Smooth muscle cell (in vitro differentiated cells): ENCODE results near the gene SH2D5. TPM values are rescaled to one million over a fixed set of nuclear protein-coding genes. Genes with fewer than 3 reads are reported as not detected.
"Not testable (repeated sequence)": the region's sequence is repeated elsewhere in the genome, so short reads cannot be mapped to it uniquely, and the experiment has no call there.

Source experiments
- DNase-seq: peaks from one replicate; lab custom pipeline; 2025; ENCODE audit not compliant: unreplicated experiment; lab: John Stamatoyannopoulos, UW
- H2AFZ ChIP-seq: fragments of 200-600 bp; sonication (generic); 2 replicates; pipeline ENCODE4 v1.6.0; 2016; ENCODE audit warnings: antibody characterized with exemption, low read depth, mild to moderate bottlenecking
- H3F3A ChIP-seq: fragments of 200-600 bp; sonication (generic); 2 replicates; pipeline ENCODE4 v1.6.0; 2017; ENCODE audit warnings: antibody characterized with exemption, low read depth
- H3K27ac ChIP-seq: fragments of 200-600 bp; sonication (generic); 2 replicates; pipeline ENCODE4 v1.5.1; 2016; ENCODE audit warnings: low read depth, mild to moderate bottlenecking
- H3K27me3 ChIP-seq: fragments of 200-600 bp; sonication (generic); 2 replicates; pipeline ENCODE4 v1.6.1; 2016; ENCODE audit warnings: low read depth, mild to moderate bottlenecking
- H3K36me3 ChIP-seq: fragments of 200-600 bp; sonication (generic); 2 replicates; pipeline ENCODE4 v1.5.1; 2016; ENCODE audit warnings: low read depth
- H3K4me1 ChIP-seq: fragments of 200-600 bp; sonication (generic); 2 replicates; pipeline ENCODE4 v1.5.1; 2016; ENCODE audit warnings: low read depth
- H3K4me2 ChIP-seq: fragments of 200-600 bp; sonication (generic); 2 replicates; pipeline ENCODE4 v1.6.0; 2016; ENCODE audit warnings: mild to moderate bottlenecking
- H3K4me3 ChIP-seq: fragments of 200-600 bp; sonication (generic); 2 replicates; pipeline ENCODE4 v1.5.1; 2016; ENCODE audit warnings: mild to moderate bottlenecking
- H3K79me2 ChIP-seq: fragments of 200-600 bp; sonication (generic); 2 replicates; pipeline ENCODE4 v1.6.0; 2016; ENCODE audit warnings: low read depth, mild to moderate bottlenecking
- H3K9ac ChIP-seq: fragments of 200-600 bp; sonication (generic); 2 replicates; pipeline ENCODE4 v1.6.0; 2016; ENCODE audit warnings: low read depth
- H3K9me3 ChIP-seq: fragments of 200-600 bp; sonication (generic); replicated peaks from 2 replicates; pipeline ENCODE4 v1.5.1; 2016; ENCODE audit warnings: low read depth
- H4K20me1 ChIP-seq: fragments of 200-600 bp; sonication (generic); 2 replicates; pipeline ENCODE4 v1.6.0; 2016; ENCODE audit warnings: low read depth
- WGBS: methylation state at CpG from one replicate; pipeline ENCODE4 v1.1.7; 2016; ENCODE audit warnings: low lambda C conversion rate; 5-methylcytosine and 5-hydroxymethylcytosine counted together
- polyA plus RNA-seq: library from polyadenylated mRNA; unstranded; fragments of >200 nt; fragmentation: Nextera tagmentation; extraction: Ambion mirVana; gene quantifications from 2 replicates; pipeline ENCODE4 v1.2.1, GENCODE V29; 2016
- total RNA-seq: library from RNA; depleted of rRNA; stranded (reverse); fragments of >200 nt; gene quantifications from 2 replicates; pipeline ENCODE4 v1.2.3, GENCODE V29; 2014
- TF ChIP-seq, protein P1 (sequence below): fragments of 200-600 bp; sonication (generic); IDR thresholded peaks from 2 replicates; pipeline ENCODE4 v1.5.1; 2017; ENCODE audit warnings: borderline replicate concordance, mild to moderate bottlenecking, antibody characterized with exemption; ENCODE audit not compliant: insufficient read depth, poor library complexity, severe bottlenecking

Gene SH2D5
- total and polyA plus RNA-seq, 2 experiments from 2014 or later = 0.18 TPM; not detected in 1

DNA sequence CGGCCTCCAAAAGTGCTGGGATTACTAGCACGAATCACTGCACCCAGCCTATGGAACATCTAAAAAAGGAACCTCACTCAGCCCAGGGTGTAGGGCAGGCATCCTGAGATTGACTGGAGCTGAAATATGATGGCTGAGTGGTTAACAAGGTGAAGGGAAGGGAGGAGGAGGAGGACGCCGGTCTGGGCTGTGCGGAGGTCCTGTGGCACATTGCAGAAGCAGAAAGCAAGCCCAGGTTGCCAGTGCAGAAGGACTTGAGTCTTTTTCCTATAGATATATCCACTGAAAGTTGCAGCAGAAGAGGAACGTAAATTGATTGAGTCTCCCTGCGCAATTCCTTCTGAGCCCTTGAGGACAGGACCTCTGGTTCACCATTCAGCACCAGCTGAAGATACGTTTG lies 13.2 kb downstream of the SH2D5 start:
- no peak overlapping the region for H3K27ac ChIP-seq
- no peaks in the 10 kb centered on the region for H3K4me1 ChIP-seq
- H3F3A ChIP-seq = no peaks in the 10 kb centered on the region
- H3K79me2 ChIP-seq = no peaks in the 10 kb centered on the region
- H3K9me3 ChIP-seq = no peaks in the 10 kb centered on the region
- H3K4me3 ChIP-seq = no peak overlapping the region
- H3K9ac ChIP-seq = no peak overlapping the region
- WGBS = 95% methylated on average over 8 of the region's 8 CpGs
- no peaks in the 10 kb centered on the region for H3K27me3 ChIP-seq
- H3K4me2 ChIP-seq = no peak overlapping the region
- H4K20me1 ChIP-seq = no peaks in the 10 kb centered on the region
- TF ChIP-seq, protein P1, sequence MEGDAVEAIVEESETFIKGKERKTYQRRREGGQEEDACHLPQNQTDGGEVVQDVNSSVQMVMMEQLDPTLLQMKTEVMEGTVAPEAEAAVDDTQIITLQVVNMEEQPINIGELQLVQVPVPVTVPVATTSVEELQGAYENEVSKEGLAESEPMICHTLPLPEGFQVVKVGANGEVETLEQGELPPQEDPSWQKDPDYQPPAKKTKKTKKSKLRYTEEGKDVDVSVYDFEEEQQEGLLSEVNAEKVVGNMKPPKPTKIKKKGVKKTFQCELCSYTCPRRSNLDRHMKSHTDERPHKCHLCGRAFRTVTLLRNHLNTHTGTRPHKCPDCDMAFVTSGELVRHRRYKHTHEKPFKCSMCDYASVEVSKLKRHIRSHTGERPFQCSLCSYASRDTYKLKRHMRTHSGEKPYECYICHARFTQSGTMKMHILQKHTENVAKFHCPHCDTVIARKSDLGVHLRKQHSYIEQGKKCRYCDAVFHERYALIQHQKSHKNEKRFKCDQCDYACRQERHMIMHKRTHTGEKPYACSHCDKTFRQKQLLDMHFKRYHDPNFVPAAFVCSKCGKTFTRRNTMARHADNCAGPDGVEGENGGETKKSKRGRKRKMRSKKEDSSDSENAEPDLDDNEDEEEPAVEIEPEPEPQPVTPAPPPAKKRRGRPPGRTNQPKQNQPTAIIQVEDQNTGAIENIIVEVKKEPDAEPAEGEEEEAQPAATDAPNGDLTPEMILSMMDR = no peak
- no peak for DNase-seq
- H2AFZ ChIP-seq = no peak overlapping the region
- no peaks in the 10 kb centered on the region for H3K36me3 ChIP-seq

DNA sequence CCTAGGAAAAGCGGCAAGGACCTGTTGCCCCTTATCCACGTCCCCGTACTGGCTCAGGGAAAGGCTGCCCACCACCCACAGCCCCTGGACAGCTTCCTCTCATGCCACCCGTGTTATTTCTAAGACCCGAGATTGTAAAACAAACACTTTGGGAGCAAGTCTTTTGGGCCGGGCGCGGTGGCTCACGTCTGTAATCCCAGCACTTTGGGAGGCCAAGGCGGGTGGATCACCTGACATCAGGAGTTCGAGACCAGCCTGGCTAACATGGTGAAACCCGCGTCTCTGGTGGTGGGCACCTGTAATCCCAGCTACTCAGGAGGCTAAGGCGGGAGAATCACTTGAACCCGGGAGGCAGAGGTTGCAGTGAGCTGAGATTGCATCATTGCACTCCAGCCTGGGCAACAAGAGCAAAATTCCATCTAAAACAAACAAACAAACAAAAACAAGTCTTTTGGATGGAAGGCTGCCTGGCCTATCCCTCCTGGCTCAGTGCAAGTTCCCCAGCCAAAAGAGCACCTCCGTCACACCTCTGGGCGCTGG lies 14.1 kb downstream of the SH2D5 start:
- not testable (repeated sequence) for H3K79me2 ChIP-seq, H3K36me3 ChIP-seq, H4K20me1 ChIP-seq, H3F3A ChIP-seq, H3K27ac ChIP-seq, H3K4me1 ChIP-seq, H3K9me3 ChIP-seq, H3K9ac ChIP-seq, H3K27me3 ChIP-seq, DNase-seq
- 72% methylated on average over 17 of the region's 17 CpGs for WGBS
- H2AFZ ChIP-seq = peak overlapping the region; percentile 17
- H3K4me2 ChIP-seq = peak overlapping the region; percentile 80
- H3K4me3 ChIP-seq = peak overlapping the region; percentile 50

DNA sequence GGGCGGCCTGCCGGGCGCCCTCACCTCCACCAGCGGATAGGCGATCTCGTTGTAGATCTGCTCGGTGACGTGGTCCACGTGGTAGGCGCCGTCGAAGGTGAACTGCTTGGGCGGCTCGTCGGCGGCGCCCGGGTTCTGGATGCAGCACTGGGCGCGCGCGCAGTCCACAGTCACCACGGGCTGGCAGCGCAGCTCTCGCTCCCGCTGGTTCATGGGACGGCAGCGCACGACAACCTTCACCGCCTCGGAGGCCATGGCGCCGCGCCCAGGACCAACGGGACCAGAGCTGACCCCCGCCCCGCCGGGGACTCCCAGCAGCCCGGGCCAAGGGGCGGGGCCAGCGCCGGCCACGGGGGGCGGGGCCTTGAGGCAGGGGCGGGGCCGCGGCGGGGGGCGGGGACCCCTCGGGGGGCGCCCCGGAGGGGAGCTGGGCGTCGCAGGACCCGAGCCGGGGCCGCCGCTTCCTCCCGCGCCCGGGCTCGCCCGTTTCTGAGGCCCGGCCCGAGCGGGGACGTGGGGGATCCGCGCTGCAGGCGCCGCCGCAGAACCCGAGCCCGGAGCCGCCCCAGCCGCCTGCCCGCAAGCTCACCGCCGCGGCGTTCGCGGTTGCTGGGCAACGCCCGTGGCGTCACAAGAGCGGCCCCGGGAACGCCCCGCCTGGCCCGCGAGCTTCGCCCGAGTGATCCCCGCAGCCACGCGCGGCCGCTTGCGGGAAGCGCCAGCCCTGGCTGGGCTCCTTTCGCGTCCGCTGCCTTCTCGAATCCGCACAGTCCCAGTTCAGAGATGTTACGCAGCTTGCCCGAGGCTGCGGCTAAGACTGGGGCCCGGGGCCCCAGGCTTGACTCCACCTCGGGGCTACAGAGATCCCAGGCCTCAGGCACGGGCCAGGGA lies 14.8 kb downstream of the SH2D5 start, which contains the start of gene KIF17:
KIF17 (minus strand) TSS at position 556 of the 891 bp plus-strand sequence; CDS start at position 255, 301 bp downstream.
- no peaks in the 10 kb centered on the region for H3K36me3 ChIP-seq
- H3F3A ChIP-seq = no peaks in the 10 kb centered on the region
- peak within 1 kb of the TSS; percentile 80 for H3K4me2 ChIP-seq
- WGBS = 6% methylated on average over 68 of the region's 112 CpGs
- H3K4me3 ChIP-seq = peak within 1 kb of the TSS; percentile 50
- no peaks in the 10 kb centered on the region for H3K9me3 ChIP-seq
- H4K20me1 ChIP-seq = no peaks in the 10 kb centered on the region
- TF ChIP-seq, protein P1 = no peak
- no peaks in the 10 kb centered on the region for H3K79me2 ChIP-seq
- no peaks in the 10 kb centered on the region for H3K27me3 ChIP-seq
- H2AFZ ChIP-seq = peak within 1 kb of the TSS; percentile 58
- no peaks in the 10 kb centered on the region for H3K4me1 ChIP-seq
- no peak within 1 kb of the TSS for H3K9ac ChIP-seq
- H3K27ac ChIP-seq = no peak within 1 kb of the TSS
- DNase-seq = peak; percentile 36

DNA sequence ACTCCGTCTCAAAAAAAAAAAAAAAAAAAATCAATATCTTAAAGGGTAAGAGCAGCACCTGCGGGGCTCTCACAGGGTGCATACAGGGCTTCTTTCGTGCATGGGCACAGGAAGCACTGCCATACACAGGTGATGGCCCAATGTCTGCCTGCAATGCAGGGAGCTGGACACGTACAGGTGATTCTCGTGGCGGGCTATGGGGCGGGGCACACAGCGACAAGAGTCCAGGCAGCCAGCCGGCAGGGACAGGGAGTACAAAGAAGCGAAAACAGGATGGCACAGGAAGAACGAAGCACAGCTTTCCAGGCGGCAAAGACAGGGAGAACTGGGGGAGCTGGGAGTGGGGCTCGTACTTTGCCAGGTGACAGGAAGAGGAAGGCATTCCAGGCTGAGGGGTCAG lies 16.3 kb downstream of the SH2D5 start:
- no peak for DNase-seq
- TF ChIP-seq, protein P1 = no peak
- 93% methylated on average over 13 of the region's 13 CpGs for WGBS

More for the DNA sequence above, 16.3 kb downstream of the SH2D5 start:
- no peak overlapping the region for H3K9ac ChIP-seq
- no peaks in the 10 kb centered on the region for H3K4me1 ChIP-seq
- H3K4me2 ChIP-seq = no peak overlapping the region
- H3K4me3 ChIP-seq = no peak overlapping the region
- H3K36me3 ChIP-seq = no peaks in the 10 kb centered on the region
- no peaks in the 10 kb centered on the region for H3K79me2 ChIP-seq
- no peaks in the 10 kb centered on the region for H3K9me3 ChIP-seq
- no peaks in the 10 kb centered on the region for H3K27me3 ChIP-seq
- no peaks in the 10 kb centered on the region for H3F3A ChIP-seq
- no peak overlapping the region for H2AFZ ChIP-seq
- H4K20me1 ChIP-seq = no peaks in the 10 kb centered on the region
- no peak overlapping the region for H3K27ac ChIP-seq
